IPS-18a (cell line): ENCODE measurements around the gene ZNF600.
"Not testable (repeated sequence)": the region's sequence is repeated elsewhere in the genome, so short reads cannot be mapped to it uniquely, and the experiment has no call there.

ENCODE experiments used
- H3K27ac ChIP-seq: one replicate; pipeline ENCODE4 v1.5.1; 2013; ENCODE audit warnings: low read length
- H3K27me3 ChIP-seq: one replicate; pipeline ENCODE4 v1.6.1; 2013; ENCODE audit warnings: mild to moderate bottlenecking, low read length; ENCODE audit not compliant: control insufficient read depth, insufficient read depth
- H3K36me3 ChIP-seq: one replicate; pipeline ENCODE4 v1.6.1; 2013; ENCODE audit warnings: low read depth, low read length; ENCODE audit not compliant: control insufficient read depth
- H3K4me1 ChIP-seq: one replicate; pipeline ENCODE4 v1.6.1; 2013; ENCODE audit warnings: low read depth, low read length; ENCODE audit not compliant: control insufficient read depth
- H3K4me3 ChIP-seq: one replicate; pipeline ENCODE4 v1.5.1; 2013; ENCODE audit warnings: low read length
- H3K9ac ChIP-seq: one replicate; pipeline ENCODE4 v1.6.1; 2013; ENCODE audit warnings: mild to moderate bottlenecking, low read length, moderate library complexity
- H3K9me3 ChIP-seq: one replicate; pipeline ENCODE4 v1.6.1; 2013; ENCODE audit warnings: low read depth, low read length; ENCODE audit not compliant: control insufficient read depth

Gene ZNF600

DNA sequence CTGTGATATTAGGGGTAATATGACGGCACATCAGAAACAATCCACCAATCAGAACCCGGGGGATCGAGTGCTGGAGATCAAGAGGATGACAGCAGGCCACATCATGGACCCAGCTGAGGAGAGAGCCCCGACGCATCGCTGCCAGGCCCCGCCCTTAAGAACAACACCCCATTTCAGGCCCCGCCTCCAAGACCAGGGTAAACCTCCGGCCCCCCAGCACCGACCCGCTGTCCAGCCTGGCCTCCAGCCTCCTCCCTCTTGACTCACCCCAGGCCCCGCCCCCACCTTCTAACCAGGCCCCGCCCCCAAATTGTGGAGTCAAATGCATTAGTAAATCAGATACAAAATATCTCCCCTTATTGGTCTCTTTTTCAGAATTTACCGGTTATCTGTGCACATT lies 47.0 kb downstream of the ZNF600 start:
- peaks cover 10% of the 10 kb centered on the region for H3K4me1 ChIP-seq
- no peaks in the 10 kb centered on the region for H3K36me3 ChIP-seq
- no peaks in the 10 kb centered on the region for H3K9me3 ChIP-seq
- no peaks in the 10 kb centered on the region for H3K27me3 ChIP-seq
- H3K9ac ChIP-seq, result no peak overlapping the region
- H3K27ac ChIP-seq, result no peak overlapping the region
- H3K4me3 ChIP-seq, result no peak overlapping the region

DNA sequence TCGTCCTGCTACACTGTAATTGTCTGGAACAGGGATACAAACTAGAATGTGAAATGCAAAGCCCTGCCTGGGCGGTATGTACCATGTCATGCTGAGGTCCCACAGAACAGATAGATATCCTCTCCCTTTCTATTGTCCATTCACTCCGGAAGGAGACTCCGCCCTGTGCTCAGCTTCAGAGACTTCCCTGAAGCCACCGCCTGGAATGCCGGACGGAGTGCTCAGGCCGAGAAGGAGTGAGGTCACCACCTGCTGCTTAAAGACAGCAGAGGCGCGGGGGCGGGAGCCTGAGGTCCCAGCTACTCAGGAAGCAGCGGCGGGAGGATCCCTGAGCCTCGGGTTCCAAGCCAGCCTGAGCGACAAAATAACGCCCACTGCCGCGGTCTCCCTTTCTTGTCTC lies 50.9 kb downstream of the ZNF600 start:
- Histone ChIP-seq H3K27me3 (peaks cover 7% of the 10 kb centered on the region), H3K4me3 (peak overlapping the region; percentile 99), H3K9ac (no peak overlapping the region), H3K9me3 (no peaks in the 10 kb centered on the region), H3K27ac (no peak overlapping the region), H3K36me3 (no peaks in the 10 kb centered on the region), H3K4me1 (peaks cover 14% of the 10 kb centered on the region)

DNA sequence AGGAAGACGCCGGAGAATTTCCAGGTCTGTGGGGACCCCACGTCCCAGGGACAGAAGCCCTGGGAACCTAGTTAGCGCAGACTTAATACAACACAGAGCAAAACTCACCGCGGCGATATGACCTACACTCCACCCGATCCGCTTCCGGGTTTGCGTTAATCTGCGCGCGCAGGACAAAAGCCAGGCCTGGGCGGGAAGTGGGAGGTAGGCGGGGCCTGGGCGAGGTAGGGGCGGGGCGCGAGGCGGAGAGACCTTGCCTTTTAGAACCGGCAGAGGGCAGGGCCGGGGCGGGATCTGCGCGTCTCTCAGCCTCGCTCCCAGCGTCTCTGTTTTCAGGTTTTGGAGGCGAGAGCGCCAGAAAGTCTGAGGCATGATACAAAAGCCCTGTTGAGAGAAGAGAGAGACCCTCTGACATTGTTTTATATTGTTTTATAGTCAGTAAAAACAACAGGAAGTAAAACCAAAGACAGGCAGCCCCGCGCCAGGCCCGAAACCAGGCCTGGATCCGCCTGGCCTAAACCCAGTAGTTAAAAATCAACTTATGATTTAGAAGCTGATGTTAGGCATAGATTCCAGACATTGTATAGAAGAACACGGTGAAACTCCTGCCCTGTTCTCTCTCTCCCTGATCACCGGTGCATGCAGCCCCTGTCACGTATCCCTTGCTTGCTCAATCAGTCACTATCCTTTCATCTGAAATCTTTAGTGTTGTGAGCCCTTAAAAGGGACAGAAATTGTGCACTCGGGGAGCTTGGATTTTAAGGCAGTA lies 51.5 kb downstream of the ZNF600 start, which contains the start of gene ZNF611:
Gene ZNF611, minus strand, starts transcription at position 152 of the 769 bp plus-strand sequence. CDS start 19,150 bp downstream, outside the sequence.
- no peak within 1 kb of the TSS for H3K27ac ChIP-seq
- no peaks in the 10 kb centered on the region for H3K36me3 ChIP-seq
- peaks cover 14% of the 10 kb centered on the region for H3K4me1 ChIP-seq
- H3K9me3 ChIP-seq, result no peaks in the 10 kb centered on the region
- H3K27me3 ChIP-seq, result peaks cover 7% of the 10 kb centered on the region
- H3K9ac ChIP-seq, result peak within 1 kb of the TSS; percentile 86
- H3K4me3 ChIP-seq, result peak within 1 kb of the TSS; percentile 99

DNA sequence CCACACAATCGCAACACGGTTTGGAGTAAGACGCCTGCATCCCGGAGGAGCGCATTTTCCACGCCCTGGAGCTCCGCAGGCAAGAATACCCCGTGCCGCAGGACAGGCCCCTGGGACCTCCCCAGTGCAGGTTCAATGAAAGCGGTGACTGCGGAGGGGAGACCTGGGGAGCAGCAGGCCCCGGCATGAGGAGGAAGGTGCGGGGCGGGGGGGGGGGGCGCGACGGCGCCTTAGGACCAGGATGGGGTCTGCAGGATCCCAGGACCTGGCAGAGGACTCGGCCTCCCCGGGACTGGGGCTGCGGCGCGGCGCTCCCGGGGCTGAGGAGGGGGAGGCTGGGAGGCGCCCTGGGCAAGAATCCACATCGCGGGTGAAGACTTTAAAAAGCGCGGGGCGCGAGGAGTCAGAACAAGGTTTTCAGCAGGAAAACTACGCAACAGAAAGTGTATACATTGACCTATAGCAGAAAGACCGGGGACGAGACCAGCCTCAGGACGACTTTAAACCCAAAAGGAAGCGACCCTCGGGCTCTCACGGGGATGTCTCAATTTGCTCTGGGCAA lies 52.2 kb downstream of the ZNF600 start:
- H3K9me3 ChIP-seq, result no peaks in the 10 kb centered on the region

DNA sequence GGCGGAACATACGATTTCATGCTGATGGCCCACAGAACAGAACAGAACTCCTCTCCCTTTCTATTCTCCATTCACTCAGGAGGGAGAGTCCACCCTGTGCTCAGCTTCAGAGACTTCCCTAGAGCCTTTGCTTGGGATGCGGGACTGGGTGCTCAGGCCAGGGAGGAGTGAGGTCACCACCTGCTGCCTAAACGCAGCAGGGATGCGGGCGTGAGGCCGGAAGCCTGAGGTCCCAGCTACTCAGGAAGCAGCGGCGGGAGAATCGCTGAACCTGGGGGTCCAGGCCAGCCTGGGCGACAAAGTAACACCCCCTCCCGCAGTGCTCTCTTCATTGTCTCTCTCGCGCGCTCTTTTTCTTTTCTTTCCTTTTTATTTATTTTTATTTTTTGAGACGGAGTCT lies 60.5 kb downstream of the ZNF600 start:
- H3K9ac ChIP-seq, H3K27ac ChIP-seq, H3K4me1 ChIP-seq, H3K36me3 ChIP-seq, H3K4me3 ChIP-seq, H3K27me3 ChIP-seq, H3K9me3 ChIP-seq: not testable (repeated sequence)

More for the DNA sequence above, 52.2 kb downstream of the ZNF600 start:
- Histone ChIP-seq H3K27ac (no peak overlapping the region), H3K4me1 (peaks cover 14% of the 10 kb centered on the region), H3K4me3 (peak overlapping the region; percentile 99), H3K36me3 (no peaks in the 10 kb centered on the region), H3K27me3 (peaks cover 7% of the 10 kb centered on the region), H3K9ac (peak overlapping the region; percentile 86)

DNA sequence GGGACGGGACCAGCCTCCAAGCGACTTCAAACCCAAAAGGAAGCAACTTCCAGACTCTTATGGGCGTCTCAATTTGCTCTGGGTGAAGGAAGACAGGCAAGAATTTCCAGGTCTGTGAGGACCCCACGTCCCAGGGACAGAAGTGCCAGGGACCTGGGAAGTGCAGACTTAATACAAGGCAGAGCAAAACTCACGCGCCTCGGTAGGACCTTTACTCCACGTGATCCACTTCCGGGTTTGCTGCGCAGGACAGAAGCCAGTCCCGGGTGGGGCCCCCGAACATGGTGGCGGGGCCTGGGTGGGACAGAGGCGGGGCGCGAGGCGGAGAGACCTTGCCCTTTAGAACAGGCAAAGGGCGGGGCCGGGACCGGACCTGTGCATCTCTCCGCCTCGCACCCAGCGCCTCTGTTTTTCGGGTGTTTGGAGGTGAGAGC lies 61.0 kb downstream of the ZNF600 start:
- Histone ChIP-seq H3K36me3 (peaks cover 4% of the 10 kb centered on the region), H3K9me3 (no peaks in the 10 kb centered on the region), H3K9ac (no peak overlapping the region), H3K27me3 (no peaks in the 10 kb centered on the region), H3K4me1 (no peaks in the 10 kb centered on the region), H3K4me3 (no peak overlapping the region), H3K27ac (no peak overlapping the region)

DNA sequence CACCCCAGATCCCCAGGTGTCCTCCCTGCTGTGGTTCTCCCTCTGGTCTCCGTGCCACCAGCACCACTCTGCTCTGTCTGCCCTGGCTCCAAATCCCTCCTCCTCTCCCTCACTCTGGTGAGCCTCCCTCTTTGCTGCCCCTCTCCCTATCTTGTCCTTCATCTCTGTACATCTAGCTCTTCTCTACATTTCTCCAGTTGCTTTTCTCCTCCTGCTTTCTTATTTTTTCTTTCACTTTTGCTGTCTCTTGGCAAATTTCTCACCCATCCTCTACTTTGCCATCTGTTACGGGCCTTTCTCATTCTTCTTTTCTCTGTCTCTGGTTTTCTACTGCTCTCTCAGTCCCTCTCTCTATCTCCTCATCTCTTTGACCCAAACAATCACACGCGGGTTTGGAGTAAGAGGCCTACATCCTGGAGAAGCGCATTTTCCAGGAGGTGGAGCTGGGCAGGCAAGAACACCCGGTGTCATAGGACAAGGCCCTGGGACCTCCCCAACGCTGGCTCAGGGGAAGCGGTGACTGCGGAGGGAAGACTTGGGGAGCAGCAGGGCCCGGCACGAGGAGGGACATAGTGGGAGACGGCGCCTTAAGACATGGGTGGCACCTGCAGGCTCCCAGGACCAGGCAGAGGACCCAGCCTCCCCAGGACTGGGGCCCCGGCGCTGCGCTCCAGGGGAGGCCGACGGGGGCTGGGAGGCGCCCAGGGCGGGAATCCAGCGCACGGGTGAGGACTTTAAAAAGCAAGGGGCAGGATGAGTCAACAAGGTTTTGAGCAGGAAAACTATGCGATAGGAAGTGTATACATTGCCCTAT lies 61.7 kb downstream of the ZNF600 start:
- no peaks in the 10 kb centered on the region for H3K4me1 ChIP-seq
- H3K36me3 ChIP-seq, result peaks cover 4% of the 10 kb centered on the region
- H3K27ac ChIP-seq, result no peak overlapping the region
- H3K9me3 ChIP-seq, result no peaks in the 10 kb centered on the region
- H3K27me3 ChIP-seq, result no peaks in the 10 kb centered on the region
- H3K9ac ChIP-seq, result no peak overlapping the region
- H3K4me3 ChIP-seq, result no peak overlapping the region

DNA sequence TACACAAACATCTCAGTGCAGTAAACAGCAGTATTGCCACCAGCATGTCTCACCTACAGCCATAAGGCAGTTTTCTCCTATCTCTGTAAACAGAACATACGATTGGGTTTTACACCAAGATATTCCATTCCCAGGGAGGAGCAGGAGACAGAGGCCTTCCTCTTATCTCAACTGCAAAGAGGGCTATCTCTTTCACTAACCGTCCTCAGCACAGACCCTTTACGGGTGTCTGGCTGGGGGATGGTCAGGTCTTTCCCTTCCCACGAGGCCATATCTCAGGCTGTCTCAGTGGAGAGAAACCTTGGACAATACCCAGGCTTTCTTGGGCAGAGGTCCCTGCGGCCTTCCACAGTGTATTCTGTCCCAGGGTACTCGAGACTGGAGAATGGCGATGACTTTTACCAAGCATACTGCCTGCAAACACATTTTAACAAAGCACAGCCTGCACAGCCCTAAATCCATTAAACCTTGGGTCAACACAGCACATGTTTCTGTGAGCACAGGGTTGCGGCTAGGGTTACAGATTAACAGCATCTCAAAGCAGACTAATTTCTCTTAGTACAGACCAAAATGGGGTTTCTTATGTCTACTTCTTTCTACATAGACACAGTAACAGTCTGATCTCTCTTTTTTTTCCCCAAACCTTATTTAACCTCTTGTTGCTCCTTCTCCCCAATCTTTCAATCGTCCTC lies 62.5 kb downstream of the ZNF600 start:
- not testable (repeated sequence) for H3K36me3 ChIP-seq, H3K27me3 ChIP-seq, H3K4me3 ChIP-seq, H3K27ac ChIP-seq, H3K9ac ChIP-seq, H3K9me3 ChIP-seq, H3K4me1 ChIP-seq

DNA sequence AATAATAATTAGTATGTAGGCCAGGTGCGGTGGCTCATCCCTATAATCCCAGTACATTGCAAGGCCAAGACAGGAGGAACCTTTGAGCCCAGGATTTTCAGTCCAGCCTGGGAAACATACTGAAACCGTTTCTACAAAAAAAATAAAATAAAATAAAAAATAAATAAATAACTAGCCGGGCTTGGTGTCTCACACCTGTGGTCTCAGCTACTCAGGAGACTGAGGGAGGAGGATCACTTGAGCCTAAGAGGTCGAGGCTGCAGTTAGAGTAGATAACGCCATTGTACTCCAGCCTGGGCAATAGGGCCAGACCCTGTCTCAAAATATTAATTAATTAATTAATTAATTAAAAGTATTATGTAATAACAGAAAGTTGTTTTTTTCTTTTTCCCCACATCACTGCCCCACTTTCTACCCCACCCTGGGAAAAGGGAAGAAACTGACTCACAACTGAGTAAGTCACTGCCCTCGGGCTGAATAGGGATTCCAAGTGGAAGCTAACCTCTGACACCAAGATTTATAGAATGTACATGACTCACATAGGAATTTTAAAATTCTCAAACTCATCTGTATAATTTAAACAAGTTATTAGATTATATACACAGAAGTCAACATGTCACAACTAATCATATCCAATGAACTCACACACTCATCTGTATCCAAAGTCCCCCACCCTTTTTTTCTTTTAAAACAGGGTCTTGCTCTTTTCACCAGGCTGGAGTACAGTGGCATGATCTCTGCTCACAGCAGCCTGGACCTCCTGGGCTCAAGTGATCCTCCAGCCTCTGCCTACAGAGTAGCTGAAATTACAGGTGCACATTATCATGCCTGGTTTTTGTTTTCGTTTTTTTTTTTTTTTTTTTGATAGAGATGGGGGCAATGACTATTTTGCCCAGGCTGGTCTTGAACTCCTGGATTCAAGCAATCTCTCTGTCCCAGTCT lies 64.3 kb downstream of the ZNF600 start:
- no peak overlapping the region for H3K27ac ChIP-seq
- H3K9me3 ChIP-seq, result no peaks in the 10 kb centered on the region
- H3K36me3 ChIP-seq, result peaks cover 2% of the 10 kb centered on the region
- peaks cover 9% of the 10 kb centered on the region for H3K27me3 ChIP-seq
- H3K4me1 ChIP-seq, result peaks cover 5% of the 10 kb centered on the region
- no peak overlapping the region for H3K9ac ChIP-seq
- no peak overlapping the region for H3K4me3 ChIP-seq

DNA sequence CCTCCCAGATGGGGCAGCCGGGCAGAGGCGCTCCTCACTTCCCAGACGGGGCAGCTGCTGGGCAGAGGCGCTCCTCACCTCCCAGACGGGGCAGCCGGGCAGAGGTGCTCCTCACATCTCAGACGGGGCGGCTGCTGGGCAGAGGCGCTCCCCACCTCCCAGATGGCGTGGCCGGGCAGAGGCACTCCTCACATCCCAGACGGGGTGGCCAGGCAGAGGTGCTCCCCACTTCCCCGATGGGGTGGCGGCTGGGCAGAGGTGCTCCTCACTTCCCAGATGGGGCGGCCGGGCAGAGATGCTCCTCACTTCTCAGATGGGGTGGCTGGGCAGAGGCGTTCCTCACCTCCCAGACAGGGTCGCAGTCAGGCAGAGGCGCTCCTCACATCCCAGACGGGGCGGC lies 66.0 kb downstream of the ZNF600 start:
- H3K4me3 ChIP-seq, H3K36me3 ChIP-seq: not testable (repeated sequence)

More for the DNA sequence above, 66.0 kb downstream of the ZNF600 start:
- not testable (repeated sequence) for H3K9ac ChIP-seq, H3K9me3 ChIP-seq, H3K27ac ChIP-seq
- Histone ChIP-seq H3K4me1 (peaks cover 15% of the 10 kb centered on the region), H3K27me3 (peaks cover 11% of the 10 kb centered on the region)
